Stimulated activated memory B cell treated with anti-CD40 and anti-IgM and Interleukin-4, amounts not matched to agents 10 μg/mL and 1 μg/mL and 100 μg/mL, for 72 hours (primary cell): ENCODE measurements around the gene EVL.

Source experiments
- ATAC-seq: fragments of 150-1000 bp; cut with Tn5 transposase; 2 replicates; pipeline ENCODE4 v1.10.0; 2021
- H3K27ac Mint-ChIP-seq: one replicate; pipeline ENCODE4 v1.8.0; 2022; ENCODE audit warnings: mild to moderate bottlenecking, mixed read lengths
- H3K27me3 Mint-ChIP-seq: one replicate; pipeline ENCODE4 v1.8.0; 2022; ENCODE audit warnings: mixed read lengths
- H3K36me3 Mint-ChIP-seq: one replicate; pipeline ENCODE4 v1.8.0; 2022; ENCODE audit warnings: mixed read lengths
- H3K4me1 Mint-ChIP-seq: one replicate; pipeline ENCODE4 v1.8.0; 2022; ENCODE audit warnings: mixed read lengths
- H3K4me3 Mint-ChIP-seq: one replicate; pipeline ENCODE4 v1.8.0; 2022; ENCODE audit warnings: mild to moderate bottlenecking, moderate library complexity, mixed read lengths
- H3K9me3 Mint-ChIP-seq: one replicate; pipeline ENCODE4 v1.8.0; 2022; ENCODE audit warnings: mixed read lengths

EVL gene

DNA sequence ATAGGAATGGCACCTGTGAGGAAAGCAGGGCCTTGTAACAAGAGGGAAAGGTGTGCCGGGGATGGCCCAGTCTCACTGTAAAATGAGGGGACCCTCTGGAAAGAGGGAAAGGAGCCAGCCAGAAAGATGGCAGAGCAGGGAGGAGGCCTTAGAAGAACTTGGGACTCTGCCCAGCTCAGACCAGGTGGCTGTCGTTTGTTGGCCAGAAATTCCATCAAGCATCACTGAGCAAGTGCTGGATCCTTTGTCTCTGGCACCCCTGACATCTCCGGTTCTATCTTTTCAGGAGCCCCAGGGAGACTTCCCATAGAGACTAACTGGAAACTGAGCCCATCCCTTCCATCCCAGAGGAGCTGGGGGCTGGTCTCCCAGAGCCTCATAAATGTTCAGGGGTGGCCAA lies 50.9 kb downstream of the EVL start:
- Mint-ChIP-seq H3K27me3 (no peaks in the 10 kb centered on the region), H3K27ac (peak overlapping the region; percentile 42), H3K9me3 (no peaks in the 10 kb centered on the region), H3K4me1 (peaks cover 37% of the 10 kb centered on the region), H3K4me3 (no peak overlapping the region), H3K36me3 (peaks cover 41% of the 10 kb centered on the region)
- ATAC-seq: no peak

DNA sequence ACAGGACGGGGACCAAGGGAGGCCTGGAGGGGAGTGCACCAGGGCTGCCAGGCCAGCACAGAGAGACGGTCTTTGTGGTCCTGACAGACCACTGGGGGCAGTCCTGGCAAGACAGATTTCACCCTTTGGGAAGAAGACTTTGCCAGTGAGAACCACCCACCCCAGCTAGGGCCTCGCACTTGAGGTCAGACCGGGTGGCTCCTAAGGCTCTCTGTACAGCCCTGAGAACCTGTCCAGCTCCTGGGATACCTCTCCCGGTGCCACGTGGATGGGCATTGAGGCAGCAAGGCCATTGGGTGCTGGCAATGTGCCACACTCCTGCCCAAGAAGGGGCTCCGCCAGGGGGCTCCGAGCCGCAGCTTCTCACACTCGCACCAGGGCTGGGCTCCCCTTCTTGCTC lies 51.8 kb downstream of the EVL start:
- Mint-ChIP-seq H3K9me3 (no peaks in the 10 kb centered on the region), H3K4me3 (no peak overlapping the region), H3K27me3 (no peaks in the 10 kb centered on the region), H3K4me1 (peaks cover 37% of the 10 kb centered on the region), H3K36me3 (peaks cover 41% of the 10 kb centered on the region), H3K27ac (peak overlapping the region; percentile 42)
- ATAC-seq: no peak

DNA sequence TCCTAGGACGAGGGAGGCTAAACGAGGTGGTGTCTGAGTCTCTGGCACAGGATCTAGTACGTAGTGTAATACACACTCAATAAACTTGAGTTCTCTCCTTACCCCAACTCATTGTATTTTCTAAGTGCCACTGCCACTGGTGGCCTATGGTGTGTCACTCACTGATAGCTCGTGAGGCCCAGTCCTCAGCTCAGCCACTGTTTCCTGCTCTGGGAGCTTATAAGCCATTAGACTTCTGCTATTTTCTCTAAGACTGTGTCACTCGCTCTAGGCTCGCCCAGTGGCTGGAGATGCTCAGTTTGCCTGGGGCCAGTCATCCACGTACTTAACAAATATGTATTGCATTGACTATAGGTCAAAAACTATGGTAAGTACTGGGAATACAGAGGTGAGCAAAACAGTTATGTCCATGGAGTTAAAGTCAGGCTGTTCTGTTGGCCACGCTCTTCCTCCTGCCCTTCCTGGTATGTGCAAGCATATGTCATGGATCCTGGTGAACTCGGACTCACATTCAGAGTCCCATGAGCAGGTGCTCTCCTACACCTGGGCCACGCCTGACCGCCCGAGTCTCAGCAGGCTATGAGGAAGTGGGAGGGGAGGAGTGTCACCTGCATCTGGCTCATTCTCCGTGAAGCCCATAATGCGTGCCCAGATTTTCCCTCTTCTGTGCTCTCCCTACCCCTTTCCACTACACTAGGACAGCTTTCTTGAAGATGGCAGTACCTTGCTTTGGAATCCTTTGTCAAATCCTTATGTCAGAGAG lies 52.6 kb downstream of the EVL start:
- H3K27me3 Mint-ChIP-seq: no peaks in the 10 kb centered on the region
- H3K4me1 Mint-ChIP-seq: peaks cover 31% of the 10 kb centered on the region
- no peak overlapping the region for H3K4me3 Mint-ChIP-seq
- peak overlapping the region; percentile 42 for H3K27ac Mint-ChIP-seq
- peak; percentile 70 for ATAC-seq
- peaks cover 34% of the 10 kb centered on the region for H3K36me3 Mint-ChIP-seq
- H3K9me3 Mint-ChIP-seq: no peaks in the 10 kb centered on the region

DNA sequence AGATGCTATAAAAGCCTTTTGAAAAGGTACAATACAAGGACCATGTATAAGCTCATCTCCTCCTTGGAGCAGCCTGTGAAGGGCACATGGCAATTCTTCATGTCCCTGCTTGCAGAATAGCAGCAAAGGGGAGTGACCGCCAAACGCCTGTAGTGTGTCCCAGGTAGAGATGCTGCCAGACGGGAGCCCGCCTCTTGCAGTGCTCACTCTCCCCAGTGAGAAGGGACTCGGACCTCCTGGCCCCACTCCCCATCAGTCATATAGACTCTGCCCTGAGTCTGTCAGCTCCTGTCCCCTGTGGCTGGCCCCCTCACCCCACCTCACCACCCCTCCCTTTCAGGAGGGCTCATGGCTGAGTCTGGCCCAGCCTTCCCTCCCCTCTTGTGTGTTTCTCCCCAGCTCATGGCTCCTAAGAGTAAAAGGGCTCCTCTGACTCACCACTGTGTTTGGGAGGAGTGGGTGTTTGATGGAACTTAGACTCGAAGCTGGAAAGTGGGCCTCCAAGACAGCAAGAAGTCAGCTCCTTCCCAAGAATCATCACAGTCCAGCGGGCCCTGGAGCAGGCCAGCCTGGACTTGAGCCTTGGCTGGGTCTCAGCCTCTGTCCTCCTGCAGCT lies 53.3 kb downstream of the EVL start:
- Mint-ChIP-seq H3K9me3 (no peaks in the 10 kb centered on the region), H3K27ac (peak overlapping the region; percentile 42), H3K27me3 (no peaks in the 10 kb centered on the region), H3K4me3 (no peak overlapping the region), H3K36me3 (peaks cover 34% of the 10 kb centered on the region), H3K4me1 (peaks cover 29% of the 10 kb centered on the region)
- no peak for ATAC-seq

DNA sequence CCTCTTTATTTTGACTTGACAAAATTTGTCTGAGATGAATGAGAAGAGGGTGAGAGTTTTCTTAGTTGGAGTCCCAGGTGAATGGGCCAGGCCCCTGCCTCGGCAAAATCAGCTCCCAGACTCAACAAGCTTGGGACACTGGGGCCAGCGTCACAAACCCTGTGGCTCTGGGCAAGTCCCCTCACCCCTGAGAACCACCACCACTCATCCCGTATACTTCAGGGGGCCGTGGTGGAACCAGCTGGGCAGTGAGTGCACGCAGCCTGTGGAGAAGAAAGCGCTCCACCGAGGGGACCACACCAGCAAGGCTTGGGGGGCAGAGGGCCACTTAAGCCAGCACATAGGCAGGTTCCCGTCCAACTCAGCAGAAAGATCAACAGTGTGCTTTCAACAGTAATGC lies 54.0 kb downstream of the EVL start:
- peaks cover 37% of the 10 kb centered on the region for H3K36me3 Mint-ChIP-seq
- no peak overlapping the region for H3K4me3 Mint-ChIP-seq
- ATAC-seq: no peak
- H3K4me1 Mint-ChIP-seq: peaks cover 27% of the 10 kb centered on the region
- H3K27me3 Mint-ChIP-seq: no peaks in the 10 kb centered on the region
- H3K9me3 Mint-ChIP-seq: no peaks in the 10 kb centered on the region
- peak overlapping the region; percentile 42 for H3K27ac Mint-ChIP-seq

DNA sequence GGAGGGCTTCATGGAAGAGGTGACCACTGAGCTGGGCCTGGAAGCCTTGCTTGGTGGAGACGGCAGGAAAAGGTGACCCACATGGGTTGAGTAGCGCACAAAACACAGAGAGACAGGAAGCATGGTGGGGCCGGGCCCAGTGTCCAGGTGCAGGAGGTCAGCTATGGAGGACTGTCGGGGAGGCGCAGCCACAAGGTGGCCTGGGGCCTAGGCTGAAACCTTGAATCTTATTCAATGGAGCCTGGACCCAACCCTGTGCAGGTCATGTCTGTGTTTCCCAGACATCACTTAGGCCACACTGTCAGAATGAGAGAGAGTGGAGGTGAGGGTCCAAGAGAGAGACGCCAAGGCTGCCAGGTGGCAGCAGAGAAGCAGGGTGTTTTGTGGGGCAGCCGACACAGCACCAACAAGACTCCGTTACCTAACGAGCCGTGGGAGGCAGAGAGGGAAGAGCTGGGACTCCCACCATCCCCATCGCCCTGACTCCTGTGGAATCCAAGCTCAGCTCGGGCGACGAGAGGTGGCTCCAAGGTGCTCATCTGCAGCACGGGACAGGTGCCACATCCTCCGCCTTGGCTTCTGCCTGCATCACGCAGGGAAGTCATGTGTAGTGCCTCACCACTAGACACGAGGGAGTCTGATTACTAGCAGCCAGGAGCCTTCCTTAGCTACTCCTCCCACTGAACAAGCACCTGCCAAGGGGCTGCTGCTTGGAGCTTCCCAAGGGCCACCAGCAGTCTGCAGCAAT lies 55.5 kb downstream of the EVL start:
- ATAC-seq: no peak
- Mint-ChIP-seq H3K4me3 (no peak overlapping the region), H3K27ac (no peak overlapping the region), H3K36me3 (peaks cover 49% of the 10 kb centered on the region), H3K4me1 (peaks cover 27% of the 10 kb centered on the region), H3K27me3 (no peaks in the 10 kb centered on the region), H3K9me3 (no peaks in the 10 kb centered on the region)

DNA sequence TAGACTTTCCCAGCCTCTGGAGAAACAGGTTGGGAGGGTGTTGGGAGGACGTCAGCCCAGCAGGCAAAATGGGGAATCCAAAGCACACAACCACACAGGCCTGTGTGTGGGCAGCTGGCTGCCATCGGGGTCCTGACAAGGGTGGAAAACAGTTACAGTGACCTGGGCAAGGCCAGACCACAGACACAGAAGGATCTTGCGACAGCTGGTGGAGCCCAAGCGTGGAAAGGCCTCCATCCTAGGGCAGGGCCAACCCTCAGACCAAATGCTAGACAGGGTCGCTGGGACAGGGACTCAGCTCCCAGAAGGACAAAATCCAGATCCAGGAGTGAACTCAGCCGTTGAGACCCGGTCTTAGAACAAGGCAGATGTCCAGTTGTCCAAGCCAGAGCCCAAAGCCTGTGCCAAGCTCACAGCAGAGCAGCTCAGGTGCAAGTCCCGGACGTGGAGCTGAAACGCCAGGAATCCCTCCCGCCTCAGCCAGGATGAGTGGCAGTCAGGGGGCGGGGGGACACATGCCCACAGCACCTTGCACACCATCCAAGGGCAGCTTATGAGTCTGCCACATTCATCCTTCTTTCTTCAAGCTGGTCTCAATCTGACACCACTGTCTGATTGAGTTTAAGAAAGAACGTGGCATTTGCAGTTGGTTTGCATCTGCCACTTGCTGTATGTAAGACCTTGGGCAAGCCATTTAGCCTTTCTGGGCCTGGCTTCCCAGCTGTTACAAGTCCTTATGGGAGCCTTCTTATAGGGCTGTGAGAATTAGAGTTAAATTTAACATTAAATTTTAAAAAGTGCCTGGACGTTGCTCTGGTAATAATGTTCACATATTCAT lies 56.6 kb downstream of the EVL start:
- H3K4me3 Mint-ChIP-seq: no peak overlapping the region
- H3K4me1 Mint-ChIP-seq: peaks cover 21% of the 10 kb centered on the region
- no peaks in the 10 kb centered on the region for H3K27me3 Mint-ChIP-seq
- H3K36me3 Mint-ChIP-seq: peaks cover 42% of the 10 kb centered on the region
- no peaks in the 10 kb centered on the region for H3K9me3 Mint-ChIP-seq
- H3K27ac Mint-ChIP-seq: no peak overlapping the region
- no peak for ATAC-seq

DNA sequence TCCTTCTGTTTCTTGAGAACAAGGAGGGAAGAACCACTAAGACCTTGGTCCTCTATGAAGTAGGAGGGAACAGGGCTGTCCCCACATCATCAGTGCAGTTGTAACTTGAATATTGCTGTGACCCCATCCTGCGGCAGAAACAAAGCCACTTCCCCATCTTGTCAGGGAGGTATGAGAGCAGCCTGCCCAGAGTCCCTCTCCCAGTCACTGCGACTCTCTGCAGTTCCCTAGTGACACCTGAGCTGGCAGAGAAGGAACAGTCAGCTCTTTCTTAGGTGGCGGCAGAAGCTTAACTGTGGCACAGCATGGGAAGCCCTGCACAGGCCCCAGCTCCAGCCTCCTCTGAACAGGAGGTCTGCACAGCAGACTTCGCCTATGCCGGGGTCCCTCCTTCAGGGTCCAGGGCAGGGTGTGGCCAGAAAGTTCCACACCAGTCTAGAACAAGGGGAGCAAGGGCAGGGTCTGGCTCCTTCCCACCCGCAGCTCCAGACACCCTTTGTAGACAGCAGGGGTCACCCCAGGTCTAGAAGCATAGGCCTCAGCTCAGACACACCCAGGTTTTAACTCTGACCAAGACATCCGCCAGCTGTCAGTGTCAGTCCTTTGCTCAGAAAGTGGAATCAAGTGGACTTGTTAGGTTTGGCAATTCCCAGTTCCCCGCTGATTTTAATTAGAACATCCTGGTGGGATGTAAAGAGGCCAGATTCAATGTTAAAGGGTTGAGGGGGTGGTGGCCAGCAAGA lies 57.4 kb downstream of the EVL start:
- Mint-ChIP-seq H3K4me1 (peaks cover 13% of the 10 kb centered on the region), H3K27ac (peak overlapping the region; percentile 48), H3K9me3 (no peaks in the 10 kb centered on the region), H3K36me3 (peaks cover 47% of the 10 kb centered on the region), H3K27me3 (no peaks in the 10 kb centered on the region), H3K4me3 (no peak overlapping the region)
- no peak for ATAC-seq

DNA sequence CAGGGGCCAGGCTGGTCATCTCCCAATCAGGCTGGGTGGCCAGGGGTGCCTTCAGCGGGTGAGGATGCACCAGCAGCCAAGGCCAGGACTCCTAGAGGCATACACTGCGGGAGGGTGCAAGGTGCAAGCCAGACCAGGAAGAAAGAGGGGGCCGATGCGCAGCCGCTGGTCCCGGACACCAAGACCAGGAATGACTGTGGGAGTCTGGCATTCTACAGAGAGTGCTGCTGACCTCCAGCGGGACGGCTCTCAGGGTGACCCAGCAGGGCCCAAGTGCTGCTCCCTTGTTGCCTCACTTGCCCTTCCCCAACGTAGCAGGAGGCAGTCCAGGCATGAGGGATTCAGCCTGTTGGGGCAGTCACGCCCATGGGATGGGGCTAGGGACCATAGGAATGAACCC lies 58.4 kb downstream of the EVL start:
- no peaks in the 10 kb centered on the region for H3K9me3 Mint-ChIP-seq
- no peak overlapping the region for H3K4me3 Mint-ChIP-seq
- H3K27ac Mint-ChIP-seq: peak overlapping the region; percentile 48
- H3K4me1 Mint-ChIP-seq: peaks cover 5% of the 10 kb centered on the region
- H3K27me3 Mint-ChIP-seq: no peaks in the 10 kb centered on the region
- H3K36me3 Mint-ChIP-seq: peaks cover 51% of the 10 kb centered on the region
- no peak for ATAC-seq

DNA sequence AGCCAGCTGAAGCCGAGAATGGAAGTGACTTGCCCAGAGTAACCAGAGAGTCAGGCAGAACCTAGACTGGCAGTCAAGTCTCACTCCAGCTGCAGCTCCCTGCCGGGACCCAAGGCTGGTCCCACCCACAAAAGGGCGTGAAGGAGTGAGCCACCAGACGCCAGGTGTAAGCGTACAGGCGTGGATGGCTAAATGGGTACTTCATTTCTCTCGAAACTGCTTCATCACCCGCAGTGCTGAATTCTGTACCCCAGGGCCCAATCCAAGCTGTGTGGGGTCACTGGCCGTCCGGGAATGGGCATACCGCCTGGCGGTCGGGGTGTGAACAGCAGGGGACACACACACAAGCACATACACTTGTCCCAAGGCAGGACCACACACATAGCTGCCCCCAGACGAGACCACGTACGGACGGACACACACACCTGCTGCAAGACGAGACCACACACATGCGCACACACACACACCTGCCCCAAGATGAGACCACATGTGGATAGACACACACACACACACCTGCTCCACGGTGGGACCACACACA lies 59.4 kb downstream of the EVL start:
- peak overlapping the region; percentile 7 for H3K27ac Mint-ChIP-seq
- H3K27me3 Mint-ChIP-seq: no peaks in the 10 kb centered on the region
- H3K36me3 Mint-ChIP-seq: peaks cover 47% of the 10 kb centered on the region
- H3K9me3 Mint-ChIP-seq: no peaks in the 10 kb centered on the region
- ATAC-seq: no peak
- peaks cover 5% of the 10 kb centered on the region for H3K4me1 Mint-ChIP-seq
- no peak overlapping the region for H3K4me3 Mint-ChIP-seq

DNA sequence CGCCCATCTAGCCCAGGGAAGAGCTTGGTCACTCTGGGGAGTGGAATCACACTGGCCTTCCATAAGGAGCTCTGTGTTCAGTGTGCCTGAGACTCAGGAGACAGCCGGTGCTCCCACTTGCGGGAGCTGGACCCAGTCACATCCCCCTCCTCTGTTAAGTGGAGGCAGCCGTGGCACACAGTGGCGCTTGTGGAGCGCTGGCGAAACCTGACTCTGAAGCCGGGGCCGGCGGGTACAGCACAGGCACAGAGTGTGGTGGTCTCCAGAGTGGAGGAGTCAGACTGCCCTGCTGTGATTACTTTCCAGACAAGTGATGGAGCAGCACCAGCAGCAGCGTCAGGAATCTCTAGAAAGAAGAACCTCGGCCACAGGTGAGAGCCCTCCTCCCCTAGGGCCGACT lies 61.2 kb downstream of the EVL start:
- H3K27me3 Mint-ChIP-seq: no peaks in the 10 kb centered on the region
- H3K36me3 Mint-ChIP-seq: peaks cover 58% of the 10 kb centered on the region
- no peak overlapping the region for H3K27ac Mint-ChIP-seq
- ATAC-seq: no peak
- no peaks in the 10 kb centered on the region for H3K9me3 Mint-ChIP-seq
- H3K4me3 Mint-ChIP-seq: no peak overlapping the region
- H3K4me1 Mint-ChIP-seq: peaks cover 5% of the 10 kb centered on the region

DNA sequence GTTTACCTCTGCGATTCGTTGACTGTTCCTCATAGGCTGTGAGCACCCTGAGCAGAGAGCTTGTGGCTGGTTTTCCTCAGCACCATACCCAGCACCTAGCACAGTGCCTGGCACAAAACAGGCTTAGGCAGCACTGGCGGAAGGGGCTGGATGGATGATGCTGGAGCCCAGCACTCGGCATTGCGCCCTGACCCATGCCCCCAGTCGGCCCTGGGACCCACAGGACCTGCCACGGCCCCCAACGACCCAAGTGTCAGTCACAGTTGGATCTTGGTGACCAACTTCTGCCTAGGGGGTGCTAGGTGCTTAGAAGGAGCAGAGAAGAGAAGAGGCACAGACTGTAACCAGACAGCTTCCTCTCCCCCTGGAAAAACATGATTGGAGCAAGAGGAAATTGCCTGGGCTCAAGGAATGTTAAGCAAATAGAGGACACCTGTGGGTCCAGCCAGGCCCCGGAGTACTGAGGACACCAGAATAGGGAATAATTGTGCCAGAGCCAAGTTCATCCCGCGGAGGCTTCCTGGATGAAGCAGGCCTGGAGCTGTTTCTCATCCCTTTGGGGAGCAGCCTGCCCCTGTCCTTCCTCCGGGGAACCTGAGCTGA lies 62.7 kb downstream of the EVL start:
- Mint-ChIP-seq H3K9me3 (no peaks in the 10 kb centered on the region), H3K27ac (no peak overlapping the region), H3K4me1 (peaks cover 3% of the 10 kb centered on the region), H3K27me3 (no peaks in the 10 kb centered on the region), H3K4me3 (no peak overlapping the region), H3K36me3 (peaks cover 68% of the 10 kb centered on the region)
- ATAC-seq: no peak

DNA sequence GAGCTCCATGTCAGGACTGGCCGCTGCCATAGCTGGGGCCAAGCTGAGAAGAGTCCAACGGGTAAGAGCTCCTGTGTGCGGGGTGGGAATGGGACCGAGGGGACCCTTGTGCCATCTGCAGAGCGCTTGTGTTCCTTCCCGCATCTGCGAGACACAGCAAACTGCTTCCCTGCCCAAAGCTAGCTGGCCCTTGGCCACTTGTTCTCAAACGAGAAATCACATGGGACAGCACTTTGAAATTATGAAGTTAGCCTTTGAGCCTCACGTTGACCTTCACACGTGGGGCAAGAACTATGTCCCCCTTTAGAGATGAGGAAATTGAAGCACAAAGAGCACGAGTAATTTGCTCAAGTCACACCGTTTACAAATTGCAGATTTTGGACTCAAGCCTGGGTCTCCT lies 63.5 kb downstream of the EVL start:
- Mint-ChIP-seq H3K4me1 (no peaks in the 10 kb centered on the region), H3K27ac (no peak overlapping the region), H3K36me3 (peaks cover 67% of the 10 kb centered on the region), H3K9me3 (no peaks in the 10 kb centered on the region), H3K4me3 (no peak overlapping the region), H3K27me3 (no peaks in the 10 kb centered on the region)
- no peak for ATAC-seq

DNA sequence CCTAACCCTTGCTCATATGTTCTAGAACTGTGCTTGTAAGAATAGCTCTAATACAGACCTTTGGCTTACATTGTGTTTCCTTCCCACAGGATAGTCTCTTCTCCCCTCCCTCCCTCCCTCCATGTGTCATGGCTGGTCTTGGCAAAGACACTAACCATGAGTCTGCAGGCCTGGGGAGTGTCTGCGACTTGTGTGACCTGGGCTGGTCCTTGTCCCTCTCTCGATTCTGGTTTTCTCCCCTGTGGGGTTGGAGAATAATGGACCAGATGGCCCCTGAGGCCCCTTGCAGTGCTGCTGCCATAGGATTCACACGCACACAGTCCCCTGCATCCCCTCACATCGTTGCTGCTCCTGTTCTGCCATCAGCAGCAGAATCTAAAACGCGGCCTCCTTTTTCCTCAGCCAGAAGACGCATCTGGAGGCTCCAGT lies 64.0 kb downstream of the EVL start:
- H3K27ac Mint-ChIP-seq: peak overlapping the region; percentile 73
- H3K4me1 Mint-ChIP-seq: no peaks in the 10 kb centered on the region
- H3K36me3 Mint-ChIP-seq: peaks cover 68% of the 10 kb centered on the region
- no peaks in the 10 kb centered on the region for H3K9me3 Mint-ChIP-seq
- no peak for ATAC-seq
- H3K4me3 Mint-ChIP-seq: no peak overlapping the region
- no peaks in the 10 kb centered on the region for H3K27me3 Mint-ChIP-seq
